GM06990 (cell line): ENCODE results near the gene PLA2G6.

Source experiments
- DNase-seq: peaks from one replicate; pipeline ENCODE4 v3.0.0-alpha.2; 2011; ENCODE audit not compliant: insufficient read length; ENCODE audit errors: extremely low read depth
- H3K27me3 ChIP-seq: replicated peaks from 2 replicates; pipeline ENCODE4 v1.6.0; 2011; ENCODE audit warnings: low read length; ENCODE audit not compliant: control insufficient read depth, insufficient read depth
- H3K36me3 ChIP-seq: 2 replicates; pipeline ENCODE4 v1.5.1; 2011; ENCODE audit warnings: low read length; ENCODE audit not compliant: control insufficient read depth, insufficient read depth
- H3K4me3 ChIP-seq: replicated peaks from 2 replicates; pipeline ENCODE4 v1.5.1; 2011; ENCODE audit warnings: low read depth, mild to moderate bottlenecking, control low read depth, low read length
- TF ChIP-seq, protein P1 (sequence below): IDR thresholded peaks from 2 replicates; pipeline ENCODE4 v1.5.1; 2011; ENCODE audit warnings: low read length, control low read depth, mild to moderate bottlenecking, inconsistent platforms; ENCODE audit not compliant: insufficient read depth, poor library complexity, severe bottlenecking

Gene PLA2G6

DNA sequence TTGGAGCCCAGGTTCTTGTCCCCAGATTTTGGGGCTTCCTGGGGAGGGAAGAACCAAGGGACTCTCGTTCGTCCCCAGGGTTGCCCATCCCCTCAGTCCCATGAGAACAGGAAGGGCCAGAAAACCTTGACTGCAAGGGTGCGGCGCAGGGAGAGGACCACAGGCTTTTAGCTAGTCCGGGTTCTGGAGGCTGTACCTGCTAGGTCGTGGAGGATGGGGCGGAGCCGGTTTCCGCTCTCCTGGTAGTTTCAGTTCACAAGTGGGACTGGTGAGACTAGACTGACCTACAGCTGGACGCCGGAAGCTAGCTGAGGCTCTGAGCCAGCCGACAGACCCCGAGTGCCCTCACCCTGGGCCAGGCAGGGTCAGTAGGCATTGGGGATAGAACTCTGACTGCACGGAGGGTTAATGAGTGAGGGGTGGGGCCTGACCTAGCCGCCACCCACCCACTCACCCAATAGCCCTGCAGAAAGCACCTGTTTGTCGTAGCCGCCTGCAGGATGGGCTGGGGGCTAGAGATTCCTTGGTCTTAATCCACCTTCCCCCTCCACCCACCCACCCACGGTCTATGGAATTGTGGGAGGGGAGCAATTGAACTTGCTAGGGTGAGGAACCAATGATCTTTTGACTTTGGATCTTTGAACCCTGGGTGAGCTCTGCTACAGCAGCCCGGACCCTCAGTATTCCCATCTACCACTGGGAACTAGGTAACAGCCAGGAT is 21.6 kb upstream of the PLA2G6 start:
- Histone ChIP-seq H3K36me3 (no peaks in the 10 kb centered on the region), H3K4me3 (peak overlapping the region; percentile 75), H3K27me3 (no peaks in the 10 kb centered on the region)
- TF ChIP-seq, protein P1, sequence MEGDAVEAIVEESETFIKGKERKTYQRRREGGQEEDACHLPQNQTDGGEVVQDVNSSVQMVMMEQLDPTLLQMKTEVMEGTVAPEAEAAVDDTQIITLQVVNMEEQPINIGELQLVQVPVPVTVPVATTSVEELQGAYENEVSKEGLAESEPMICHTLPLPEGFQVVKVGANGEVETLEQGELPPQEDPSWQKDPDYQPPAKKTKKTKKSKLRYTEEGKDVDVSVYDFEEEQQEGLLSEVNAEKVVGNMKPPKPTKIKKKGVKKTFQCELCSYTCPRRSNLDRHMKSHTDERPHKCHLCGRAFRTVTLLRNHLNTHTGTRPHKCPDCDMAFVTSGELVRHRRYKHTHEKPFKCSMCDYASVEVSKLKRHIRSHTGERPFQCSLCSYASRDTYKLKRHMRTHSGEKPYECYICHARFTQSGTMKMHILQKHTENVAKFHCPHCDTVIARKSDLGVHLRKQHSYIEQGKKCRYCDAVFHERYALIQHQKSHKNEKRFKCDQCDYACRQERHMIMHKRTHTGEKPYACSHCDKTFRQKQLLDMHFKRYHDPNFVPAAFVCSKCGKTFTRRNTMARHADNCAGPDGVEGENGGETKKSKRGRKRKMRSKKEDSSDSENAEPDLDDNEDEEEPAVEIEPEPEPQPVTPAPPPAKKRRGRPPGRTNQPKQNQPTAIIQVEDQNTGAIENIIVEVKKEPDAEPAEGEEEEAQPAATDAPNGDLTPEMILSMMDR: no peak
- peak; percentile 43 for DNase-seq

DNA sequence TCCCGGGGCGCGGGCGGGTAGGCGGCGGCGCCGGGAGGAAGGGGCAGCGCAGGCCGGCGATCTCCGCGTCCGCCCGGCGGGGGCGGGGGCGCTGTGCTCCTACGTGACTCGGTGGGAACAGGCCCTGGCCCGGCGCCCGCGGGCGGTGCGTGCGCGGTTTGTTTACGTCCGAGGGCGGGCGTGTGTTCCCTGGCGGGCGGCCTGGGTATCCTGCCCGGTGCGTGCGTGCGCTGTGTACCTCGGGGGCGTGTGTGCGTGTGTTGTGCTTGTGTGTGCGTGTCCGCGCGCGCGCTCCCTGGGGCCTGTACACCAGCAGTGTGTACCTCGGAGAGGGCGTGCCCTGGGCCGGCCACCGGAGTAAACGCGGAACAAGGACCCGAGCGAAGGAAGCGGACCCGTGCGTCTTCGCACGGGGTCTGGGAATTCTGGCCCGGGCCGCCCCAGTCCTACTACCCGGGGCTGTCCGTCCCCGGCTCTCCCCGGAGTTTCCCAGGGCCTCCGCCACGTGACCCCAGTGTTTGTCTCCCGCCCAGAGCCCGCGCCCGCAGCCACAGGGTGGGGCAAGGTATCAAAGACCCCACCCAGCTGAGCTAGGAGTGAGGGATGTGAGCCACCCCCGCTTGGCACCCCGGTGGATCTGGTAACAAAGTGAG is 20.9 kb upstream of the PLA2G6 start:
- H3K4me3 ChIP-seq: peak overlapping the region; percentile 75
- TF ChIP-seq, protein P1: no peak
- DNase-seq: peak; percentile 74

DNA sequence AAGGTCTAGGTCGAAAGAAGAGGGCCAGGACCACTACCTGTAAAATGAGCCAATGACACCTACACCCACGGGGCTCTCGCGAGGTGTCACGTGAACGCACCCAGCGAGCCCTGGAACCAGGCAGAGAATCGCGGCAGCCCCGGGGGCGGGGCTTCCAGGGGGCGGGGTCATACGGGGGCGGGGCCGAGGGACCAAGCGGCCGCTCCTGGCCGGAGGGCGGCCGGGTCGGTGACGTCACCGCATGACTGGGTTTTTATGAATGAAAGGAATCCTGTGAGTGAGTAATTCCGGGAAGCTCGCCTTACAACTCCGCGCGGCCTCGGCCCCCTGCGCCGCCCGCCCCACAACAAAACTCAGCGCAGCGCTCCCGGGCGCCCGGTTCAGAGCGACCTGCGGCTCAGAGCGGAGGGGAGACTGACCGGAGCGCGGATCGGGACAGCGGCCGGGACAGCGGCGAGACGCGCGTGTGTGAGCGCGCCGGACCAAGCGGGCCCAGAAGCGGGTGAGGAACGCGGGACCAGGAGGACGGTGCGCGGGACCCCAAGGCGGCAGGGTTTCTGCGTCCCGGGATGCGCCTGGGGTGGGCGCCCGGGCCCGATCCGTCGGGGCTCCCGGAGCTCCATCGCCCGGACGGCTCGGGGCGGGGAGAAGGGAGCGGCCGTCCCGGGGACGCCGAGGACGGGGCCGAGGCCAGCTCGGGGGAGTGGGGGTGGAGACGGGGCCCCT is 20.2 kb upstream of the PLA2G6 start, which contains the start of gene MAFF:
Gene MAFF (plus strand): TSS at position 284 of the 726 bp plus-strand sequence. CDS start 11,860 bp downstream, outside the sequence.
- TF ChIP-seq, protein P1: no peak
- no peaks in the 10 kb centered on the region for H3K36me3 ChIP-seq
- H3K27me3 ChIP-seq: no peaks in the 10 kb centered on the region
- DNase-seq: peak; percentile 92
- H3K4me3 ChIP-seq: peak within 1 kb of the TSS; percentile 75

More for the DNA sequence above, 20.9 kb upstream of the PLA2G6 start:
- Histone ChIP-seq H3K27me3 (no peaks in the 10 kb centered on the region), H3K36me3 (no peaks in the 10 kb centered on the region)

DNA sequence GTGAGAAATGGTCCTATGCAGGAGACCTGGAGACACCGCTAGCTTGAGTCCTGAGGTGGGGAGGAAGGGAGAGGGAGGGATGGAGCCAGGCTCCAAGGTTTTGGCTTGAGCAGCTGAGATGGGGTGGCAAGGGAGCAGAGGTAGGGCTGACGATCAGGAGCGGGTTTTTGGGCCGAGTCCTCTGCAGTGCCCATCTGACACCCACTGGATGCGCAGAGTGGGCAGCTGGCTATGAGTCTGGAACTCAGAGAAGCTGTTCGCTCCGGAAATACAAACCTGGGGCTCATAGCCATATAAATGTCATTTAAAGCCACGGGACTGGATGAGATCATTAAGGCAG is 19.7 kb upstream of the PLA2G6 start:
- Histone ChIP-seq H3K27me3 (no peaks in the 10 kb centered on the region), H3K4me3 (peak overlapping the region; percentile 55), H3K36me3 (no peaks in the 10 kb centered on the region)
- TF ChIP-seq, protein P1: no peak
- DNase-seq: no peak

DNA sequence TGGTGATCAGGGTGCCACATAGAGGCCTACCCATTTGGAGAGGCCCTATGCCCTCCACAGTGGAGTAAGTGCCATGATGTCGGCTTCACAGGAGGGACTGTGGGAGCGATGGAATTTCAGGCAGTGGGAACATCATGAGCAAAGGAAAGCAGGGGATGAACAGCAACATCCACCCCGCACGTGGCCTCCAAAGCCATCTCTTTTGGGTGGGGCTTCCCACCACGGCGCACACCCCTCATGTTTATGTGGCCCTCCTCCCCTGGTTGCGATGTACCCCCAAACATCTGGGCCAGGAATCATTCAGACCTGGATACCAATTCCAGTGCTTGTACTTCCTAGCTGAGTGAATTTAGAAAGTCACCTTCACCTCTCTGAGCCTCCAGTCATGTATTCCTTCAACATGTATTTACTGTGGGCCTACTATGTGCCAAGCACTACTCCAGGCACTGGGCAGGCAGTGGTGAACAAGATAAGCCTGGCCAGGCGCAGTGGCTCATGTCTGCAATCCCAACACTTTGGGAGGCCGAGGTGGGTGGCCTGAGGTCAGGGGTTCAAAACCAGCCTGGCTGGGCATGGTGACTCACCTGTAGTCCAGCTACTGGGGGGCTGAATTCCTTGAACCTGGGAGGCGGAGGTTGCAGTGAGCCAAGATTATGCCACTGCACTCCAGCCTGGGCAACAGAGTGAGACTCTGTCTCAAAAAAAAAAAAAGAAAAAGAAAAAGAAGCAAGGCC is 18.4 kb upstream of the PLA2G6 start:
- H3K4me3 ChIP-seq: no peak overlapping the region
- no peak for DNase-seq
- no peaks in the 10 kb centered on the region for H3K36me3 ChIP-seq
- no peaks in the 10 kb centered on the region for H3K27me3 ChIP-seq
- TF ChIP-seq, protein P1: no peak
